Measurements from ENCODE around the gene UBE2B.

UBE2B gene

GRCh38 chr5:134438721-134439123, 67.4 kb downstream of the UBE2B start:
- Histone ChIP-seq H3K4me2 (ENCODE audit: low read length) (no peak overlapping the region), H3K27ac (ENCODE audit: low read depth, low read length, poor library complexity, severe bottlenecking) (no peak overlapping the region), H3K4me1 (ENCODE audit: insufficient read depth, low read length, severe bottlenecking) (peaks cover 9% of the 10 kb centered on the region), H3K9me3 (ENCODE audit: low read length) (no peaks in the 10 kb centered on the region), H3K27me3 (ENCODE audit: insufficient read depth, low read length) (0 out of 2 replicates have a peak, but pooled peaks cover 2% of the 10 kb centered on the region), H4K20me1 (ENCODE audit: insufficient read depth, low read length) (no peaks in the 10 kb centered on the region), H3K79me2 (ENCODE audit: insufficient read depth, low read length) (no peaks in the 10 kb centered on the region), H3K9me2 (ENCODE audit: low read depth, low read length) (no peaks in the 10 kb centered on the region), H3F3A (ENCODE audit: insufficient read depth, low read length) (no peaks in the 10 kb centered on the region), H3K4me3 (ENCODE audit: low read depth, low read length, poor library complexity, severe bottlenecking) (no peak overlapping the region), H3K36me3 (ENCODE audit: insufficient read depth, low read length) (no peaks in the 10 kb centered on the region), H2AFZ (ENCODE audit: low read length) (no peak overlapping the region), H3K9ac (ENCODE audit: low read length) (no peak overlapping the region)
- TF ChIP-seq CTCF (IDR thresholded peaks at IDR 0.05; ENCODE audit: low read length) (no peak), EZH2 (IDR thresholded peaks at IDR 0.05; ENCODE audit: borderline replicate concordance, low read length) (no peak)

- no peaks in the 10 kb centered on the region for H3K27me3 ChIP-seq (ENCODE audit: insufficient read depth, low read length)
- no peak overlapping the region for H3K4me2 ChIP-seq (ENCODE audit: low read length)
- H3K4me1 ChIP-seq (ENCODE audit: insufficient read depth, low read length, severe bottlenecking) = peaks cover 9% of the 10 kb centered on the region
- H2AFZ ChIP-seq (ENCODE audit: low read length) = no peak overlapping the region
- H3K9me3 ChIP-seq (ENCODE audit: low read length) = no peaks in the 10 kb centered on the region
- H3K79me2 ChIP-seq (ENCODE audit: insufficient read depth, low read length) = no peaks in the 10 kb centered on the region
- H3F3A ChIP-seq (ENCODE audit: insufficient read depth, low read length) = no peaks in the 10 kb centered on the region
- no peaks in the 10 kb centered on the region for H3K36me3 ChIP-seq (ENCODE audit: insufficient read depth, low read length)
- no peak overlapping the region for H3K4me3 ChIP-seq (ENCODE audit: low read depth, low read length, poor library complexity, severe bottlenecking)
- H3K27ac ChIP-seq (ENCODE audit: low read depth, low read length, poor library complexity, severe bottlenecking) = no peak overlapping the region
- TF ChIP-seq CTCF (IDR thresholded peaks at IDR 0.05; ENCODE audit: low read length) (no peak), EZH2 (IDR thresholded peaks at IDR 0.05; ENCODE audit: borderline replicate concordance, low read length) (no peak)
- H3K9ac ChIP-seq (ENCODE audit: low read length) = no peak overlapping the region
- H4K20me1 ChIP-seq (ENCODE audit: insufficient read depth, low read length) = no peaks in the 10 kb centered on the region
- no peaks in the 10 kb centered on the region for H3K9me2 ChIP-seq (ENCODE audit: low read depth, low read length)
Observed at GRCh38 chr5:134439210-134439654, 67.9 kb downstream of the UBE2B start.

GRCh38 chr5:134440201-134440755, 68.9 kb downstream of the UBE2B start:
- TF ChIP-seq CTCF (IDR thresholded peaks at IDR 0.05; ENCODE audit: low read length) (no peak), EZH2 (IDR thresholded peaks at IDR 0.05; ENCODE audit: borderline replicate concordance, low read length) (no peak)
- no peaks in the 10 kb centered on the region for H3K9me2 ChIP-seq (ENCODE audit: low read depth, low read length)
- H3F3A ChIP-seq (ENCODE audit: insufficient read depth, low read length) = no peaks in the 10 kb centered on the region
- H3K27ac ChIP-seq (ENCODE audit: low read depth, low read length, poor library complexity, severe bottlenecking) = no peak overlapping the region
- no peaks in the 10 kb centered on the region for H3K36me3 ChIP-seq (ENCODE audit: insufficient read depth, low read length)
- H3K4me1 ChIP-seq (ENCODE audit: insufficient read depth, low read length, severe bottlenecking) = peaks cover 9% of the 10 kb centered on the region
- no peaks in the 10 kb centered on the region for H3K27me3 ChIP-seq (ENCODE audit: insufficient read depth, low read length)
- no peak overlapping the region for H3K4me2 ChIP-seq (ENCODE audit: low read length)
- no peaks in the 10 kb centered on the region for H3K9me3 ChIP-seq (ENCODE audit: low read length)
- H2AFZ ChIP-seq (ENCODE audit: low read length) = no peak overlapping the region
- H4K20me1 ChIP-seq (ENCODE audit: insufficient read depth, low read length) = no peaks in the 10 kb centered on the region
- no peaks in the 10 kb centered on the region for H3K79me2 ChIP-seq (ENCODE audit: insufficient read depth, low read length)
- no peak overlapping the region for H3K4me3 ChIP-seq (ENCODE audit: low read depth, low read length, poor library complexity, severe bottlenecking)
- no peak overlapping the region for H3K9ac ChIP-seq (ENCODE audit: low read length)
